Keratinocyte (primary cell): ENCODE measurements around the gene CDCA5.

Source experiments
- CTCF ChIP-seq, 3 experiments: IDR thresholded peaks in 1 of 3; conservative IDR thresholded peaks in 1 of 3; optimal IDR thresholded peaks in 1 of 3; 2 replicates in 2 of 3; 3 replicates in 1 of 3; pipeline versions ENCODE3 to v1.5.1; 2011; ENCODE audit warnings: low read length in 3 of 3, mild to moderate bottlenecking in 3 of 3, moderate library complexity in 2 of 3, control low read depth in 1 of 3, inconsistent platforms in 1 of 3; ENCODE audit not compliant: insufficient read depth in 2 of 3; ENCODE audit errors: extremely low read depth in 1 of 3
- EZH2 ChIP-seq: IDR thresholded peaks from one replicate; pipeline ENCODE4 v1.6.1; 2012; ENCODE audit warnings: inconsistent platforms, mild to moderate bottlenecking, low read length, moderate library complexity

GRCh38 chr11:65089621-65090020, 5.8 kb upstream of the CDCA5 start:
- no peak for TF ChIP-seq CTCF (optimal IDR thresholded peaks at IDR 0.05 in 1 of 3, IDR thresholded peaks at IDR 0.05 in 1 of 3, conservative IDR thresholded peaks at IDR 0.05 in 1 of 3; ENCODE audit: extremely low read depth in 1 of 3, insufficient read depth in 2 of 3, low read length in 3 of 3)
- no peak for TF ChIP-seq EZH2
